GM23338 (cell line): Measurements from ENCODE around the gene ADCYAP1R1.

Experiments used
- CREB1 ChIP-seq: fragments of 250-450 bp; sonication (Bioruptor Pico); IDR thresholded peaks from 2 replicates; pipeline ENCODE4 v1.5.0; 2020; ENCODE audit warnings: low read depth, mild to moderate bottlenecking, moderate library complexity
- CTCF ChIP-seq, 2 experiments: fragments of 200-600 bp in 1 of 2; sonication (generic) in 1 of 2; conservative IDR thresholded peaks; 2 replicates each; pipeline versions ENCODE4 v1.5.1 to v1.6.1; 2016 to 2017; ENCODE audit warnings: antibody characterized with exemption in 2 of 2, low read depth in 2 of 2, mild to moderate bottlenecking in 2 of 2, moderate library complexity in 1 of 2
- ETS1 ChIP-seq: IDR thresholded peaks from 2 replicates; pipeline ENCODE4 v1.6.1; 2016; ENCODE audit warnings: antibody characterized with exemption
- EZH2 ChIP-seq: fragments of 200-600 bp; sonication (generic); IDR thresholded peaks from one replicate; pipeline ENCODE4 v1.8.0; 2017; ENCODE audit warnings: antibody characterized with exemption, mild to moderate bottlenecking, low read depth; ENCODE audit not compliant: unreplicated experiment
- EZH2phosphoT487 ChIP-seq: fragments of 200-600 bp; sonication (generic); IDR thresholded peaks from one replicate; pipeline ENCODE4 v1.8.1; 2018; ENCODE audit warnings: antibody characterized with exemption; ENCODE audit not compliant: unreplicated experiment
- JUNB ChIP-seq: IDR thresholded peaks from one replicate; pipeline ENCODE4 v1.6.1; 2016; ENCODE audit warnings: antibody characterized with exemption; ENCODE audit not compliant: unreplicated experiment
- NANOG ChIP-seq: IDR thresholded peaks from 2 replicates; pipeline ENCODE4 v1.6.1; 2016; ENCODE audit warnings: antibody characterized with exemption, borderline replicate concordance
- POLR2AphosphoS5 ChIP-seq: IDR thresholded peaks from 2 replicates; pipeline ENCODE4 v1.6.1; 2016; ENCODE audit warnings: antibody characterized with exemption, low read depth
- REST ChIP-seq: IDR thresholded peaks from one replicate; pipeline ENCODE4 v1.6.1; 2018; ENCODE audit warnings: antibody characterized with exemption; ENCODE audit not compliant: unreplicated experiment
- STAT1 ChIP-seq: IDR thresholded peaks from one replicate; pipeline ENCODE4 v1.6.1; 2016; ENCODE audit warnings: antibody characterized with exemption; ENCODE audit not compliant: unreplicated experiment
- ZNF114 ChIP-seq: fragments of 250-450 bp; sonication (Bioruptor Pico); IDR thresholded peaks from 2 replicates; pipeline ENCODE4 v1.5.0; 2020; ENCODE audit warnings: mild to moderate bottlenecking, moderate library complexity
- ZNF331 ChIP-seq: fragments of 250-450 bp; sonication (Bioruptor Pico); IDR thresholded peaks from 2 replicates; pipeline ENCODE4 v1.5.0; 2020; ENCODE audit warnings: low read depth, mild to moderate bottlenecking, moderate library complexity
- ZNF462 ChIP-seq: fragments of 250-450 bp; sonication (Bioruptor Pico); IDR thresholded peaks from 2 replicates; pipeline ENCODE4 v1.5.0; 2020; ENCODE audit warnings: mild to moderate bottlenecking, moderate library complexity

GRCh38 chr7:31082447-31082846 lies 30.3 kb downstream of the ADCYAP1R1 start:
- TF ChIP-seq CTCF (conservative IDR thresholded peaks at IDR 0.05; ENCODE audit: low read depth in 2 of 2) (no peak), POLR2AphosphoS5 (no peak), EZH2 (no peak), JUNB (no peak), NANOG (no peak), EZH2phosphoT487 (no peak), STAT1 (no peak), REST (no peak), ZNF331 (CRISPR knock-in tag) (no peak), CREB1 (no peak), ZNF462 (CRISPR knock-in tag) (no peak), ETS1 (no peak), ZNF114 (CRISPR knock-in tag) (no peak)
